GM18868 (cell line): ENCODE data around the gene ARHGAP6.
"Not testable (repeated sequence)": the region's sequence is repeated elsewhere in the genome, so short reads cannot be mapped to it uniquely, and the experiment has no call there.

Source experiments
- ATAC-seq: cut with Tn5 transposase; IDR thresholded peaks from one replicate; pipeline ENCODE4 v1.9.1; 2021; ENCODE audit warnings: mild to moderate bottlenecking, moderate library complexity; ENCODE audit not compliant: unreplicated experiment

Gene ARHGAP6

DNA sequence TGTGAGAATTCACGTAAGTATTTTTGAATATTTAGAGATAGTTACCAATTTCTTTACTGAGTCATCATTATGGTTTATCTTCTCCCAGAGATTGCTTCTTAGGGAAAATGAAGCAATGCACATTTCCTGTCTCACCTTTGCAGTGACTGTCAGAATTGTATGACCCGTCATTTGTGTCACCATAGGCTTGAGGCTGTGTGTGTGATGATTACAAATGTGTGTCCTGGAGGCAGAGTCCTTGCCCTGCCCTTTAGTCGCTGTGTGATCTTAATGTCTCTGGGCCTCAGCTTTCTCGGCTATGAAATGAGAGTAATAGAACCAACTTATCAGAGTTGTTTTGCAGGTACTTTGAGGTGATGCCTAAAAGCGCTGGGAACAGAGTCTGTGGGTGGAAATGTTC lies 540.7 kb downstream of the ARHGAP6 start:
- no peak for ATAC-seq

DNA sequence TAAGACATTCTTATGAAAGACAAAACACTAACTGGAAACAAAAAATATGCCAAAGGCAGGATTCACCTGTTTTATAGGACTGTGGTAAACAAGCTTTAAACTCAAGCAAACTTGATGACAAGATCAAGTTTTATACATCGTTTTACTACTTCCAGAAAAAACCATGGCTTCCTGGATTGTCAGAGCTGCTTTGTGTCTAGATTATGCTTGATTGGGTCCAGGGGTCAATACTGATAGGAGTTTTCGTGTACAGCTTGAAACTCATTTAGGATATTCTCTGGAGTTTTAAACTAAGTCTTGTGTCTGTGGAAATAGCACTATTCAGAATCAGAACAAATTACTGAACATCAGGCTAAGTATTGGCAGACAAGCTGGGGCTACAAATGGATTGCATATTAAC lies 541.6 kb downstream of the ARHGAP6 start:
- ATAC-seq, result no peak

DNA sequence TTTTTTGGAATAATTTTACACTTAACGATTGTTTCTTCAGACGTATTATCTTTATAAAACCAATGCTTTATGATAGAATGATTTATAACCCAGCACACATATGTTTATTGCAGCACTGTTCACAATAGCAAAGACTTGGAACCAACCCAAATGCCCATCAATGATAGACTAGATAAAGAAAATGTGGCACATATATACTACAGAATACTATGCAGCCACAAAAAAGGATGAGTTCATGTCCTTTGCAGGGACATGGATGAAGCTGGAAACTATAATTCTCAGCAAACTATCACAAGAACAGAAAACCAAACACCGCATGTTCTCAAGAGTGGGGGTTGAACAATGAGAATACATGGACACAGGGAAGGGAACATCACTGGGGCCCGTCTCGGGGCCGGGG lies 542.6 kb downstream of the ARHGAP6 start:
- ATAC-seq, result not testable (repeated sequence)

DNA sequence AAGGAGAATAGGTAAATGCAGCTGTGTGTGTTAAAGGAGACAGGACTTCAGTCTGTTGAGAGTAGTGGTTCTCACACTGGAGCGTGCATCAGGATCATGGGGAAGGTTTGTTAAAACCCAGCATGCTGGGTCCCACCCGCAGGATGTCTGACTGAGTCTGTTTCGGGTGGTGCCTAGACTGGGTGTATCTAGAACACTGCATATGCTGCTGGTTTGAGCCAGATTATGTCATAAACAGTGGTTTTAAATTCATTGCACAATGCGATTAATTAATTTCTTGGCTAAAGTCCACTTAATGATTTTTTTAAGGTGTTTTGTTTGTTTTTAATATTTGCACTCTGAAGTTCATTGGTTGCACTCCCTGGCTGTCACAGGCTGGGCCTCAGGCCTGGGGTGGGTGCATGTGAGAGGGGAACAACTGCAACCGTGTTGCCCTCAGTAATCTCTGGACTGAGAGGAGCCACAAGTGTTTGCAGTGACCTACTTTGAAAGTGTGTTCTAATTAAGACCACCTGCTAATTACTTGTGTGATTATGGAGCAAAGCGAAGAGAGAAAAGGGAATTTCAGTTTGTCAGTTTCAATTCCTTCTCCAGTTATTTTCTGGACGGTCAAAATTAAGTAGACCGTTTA lies 546.3 kb downstream of the ARHGAP6 start:
- no peak for ATAC-seq

DNA sequence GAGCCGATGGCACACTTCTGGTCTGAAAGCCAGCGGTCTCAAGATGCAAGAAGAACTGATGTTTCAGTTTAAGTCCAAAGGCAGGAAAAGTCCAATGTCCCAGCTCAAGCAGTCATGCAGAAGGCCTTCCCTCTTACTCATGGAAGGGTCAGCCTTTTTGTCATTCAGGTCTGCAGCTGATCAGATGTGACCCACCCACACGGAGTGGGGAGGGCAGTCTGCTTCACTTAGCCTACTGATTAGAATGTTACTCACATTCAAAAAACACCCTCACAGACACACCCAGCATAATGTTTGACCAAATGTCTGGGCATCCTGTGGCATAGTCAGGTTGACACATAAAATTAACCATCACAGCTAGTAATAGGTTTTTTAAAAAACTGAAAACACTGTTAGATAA lies 548.0 kb downstream of the ARHGAP6 start:
- ATAC-seq, result no peak

DNA sequence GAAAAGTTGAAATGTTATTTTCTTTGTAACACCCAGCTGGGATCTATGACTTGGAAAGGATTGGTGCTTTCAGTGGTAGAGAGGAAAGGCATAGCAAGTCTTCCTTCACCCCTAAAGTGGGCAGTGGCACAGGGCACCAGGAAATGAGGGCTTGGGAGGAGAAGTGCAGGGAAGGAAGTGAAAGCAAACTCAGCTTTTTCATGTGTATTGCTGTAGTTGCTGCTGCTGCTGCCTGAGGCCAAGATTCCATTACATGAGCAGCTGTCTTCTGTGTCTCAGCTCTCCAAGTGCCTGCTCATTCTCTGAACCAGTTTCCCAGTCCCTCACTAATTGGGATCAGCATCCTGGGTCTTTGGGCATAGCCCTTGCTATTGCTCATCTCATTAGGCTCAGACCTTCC lies 552.0 kb downstream of the ARHGAP6 start:
- ATAC-seq, result peak; percentile 23

DNA sequence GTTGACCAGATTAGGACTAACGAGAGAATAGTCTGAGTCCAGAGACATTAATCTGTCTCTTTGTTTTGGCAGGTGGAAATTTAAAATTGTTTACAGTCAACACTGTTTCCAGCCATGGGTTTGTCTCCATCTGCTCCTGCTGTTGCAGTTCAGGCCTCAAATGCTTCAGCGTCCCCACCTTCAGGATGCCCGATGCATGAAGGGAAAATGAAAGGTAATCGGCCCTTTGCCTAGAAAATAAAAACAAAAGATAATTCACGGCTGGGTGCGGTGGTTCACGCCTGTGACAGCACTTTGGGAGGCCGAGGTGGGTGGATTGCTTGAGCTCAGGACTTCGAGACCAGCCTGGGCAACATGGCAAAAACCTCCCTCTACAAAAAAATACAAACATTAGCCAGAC lies 553.8 kb downstream of the ARHGAP6 start:
- ATAC-seq, result no peak

DNA sequence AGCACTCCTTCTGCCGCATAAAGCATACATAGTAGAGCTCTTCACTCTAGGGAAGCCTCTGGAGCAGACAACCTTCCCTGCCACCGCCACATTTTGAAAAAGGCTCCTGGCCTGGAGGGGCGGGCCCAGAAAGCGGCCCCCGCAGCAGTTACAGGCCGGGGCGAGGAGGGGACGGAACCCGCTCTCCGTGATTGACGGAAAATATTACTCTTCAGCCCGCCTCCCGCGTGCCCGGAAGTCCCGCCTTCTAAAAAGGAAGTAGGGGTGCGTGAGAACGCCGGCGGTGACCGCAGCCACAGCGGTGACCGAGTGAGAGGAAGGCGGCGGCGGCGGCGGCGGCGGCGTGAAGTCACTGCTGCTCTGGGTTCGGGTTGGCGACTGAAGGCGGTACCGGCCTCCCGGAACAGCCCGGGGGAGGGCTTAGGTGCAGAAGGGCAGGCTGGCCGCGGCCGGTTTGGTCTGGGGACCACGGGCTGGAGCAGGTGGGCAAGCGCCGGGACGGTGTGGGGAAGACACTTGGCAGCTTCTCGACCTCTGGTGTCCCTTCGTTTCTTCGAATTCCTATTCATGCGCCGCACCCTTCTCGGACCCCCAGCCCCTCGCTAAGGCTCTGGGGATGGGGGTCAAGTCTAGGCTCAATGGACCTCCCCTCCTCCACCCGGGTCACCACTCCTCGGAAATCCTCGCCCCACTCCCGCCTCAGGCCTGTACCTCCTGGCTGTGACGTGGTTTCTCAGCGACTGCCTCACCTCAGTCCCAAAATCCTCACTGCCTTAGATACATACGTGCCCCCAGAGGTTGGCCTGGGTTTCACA lies 554.5 kb downstream of the ARHGAP6 start, which contains the start of gene HCCS:
HCCS (plus strand) TSS at position 296 of the 815 bp plus-strand sequence. CDS start 729 bp downstream, outside the sequence.
- ATAC-seq, result peak; percentile 90

DNA sequence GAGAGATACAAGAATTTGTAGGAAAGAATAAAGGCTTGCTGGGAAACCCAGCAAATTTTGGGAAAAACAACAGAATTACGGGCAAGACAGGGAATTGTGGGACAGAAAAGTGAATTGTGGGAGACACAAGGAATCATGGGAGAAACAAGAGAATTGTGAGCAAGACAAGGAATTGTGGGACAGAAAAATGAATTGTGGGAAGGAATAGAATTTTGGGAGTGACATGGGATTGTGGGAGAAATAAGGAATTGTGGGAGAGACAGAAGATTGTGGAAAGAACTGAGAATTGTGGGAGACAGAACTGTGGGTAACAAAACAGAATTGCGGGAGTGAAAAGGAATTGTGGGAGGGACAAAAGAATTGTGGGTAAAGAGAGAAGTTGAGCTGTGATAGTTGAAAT lies 555.8 kb downstream of the ARHGAP6 start:
- ATAC-seq, result no peak

DNA sequence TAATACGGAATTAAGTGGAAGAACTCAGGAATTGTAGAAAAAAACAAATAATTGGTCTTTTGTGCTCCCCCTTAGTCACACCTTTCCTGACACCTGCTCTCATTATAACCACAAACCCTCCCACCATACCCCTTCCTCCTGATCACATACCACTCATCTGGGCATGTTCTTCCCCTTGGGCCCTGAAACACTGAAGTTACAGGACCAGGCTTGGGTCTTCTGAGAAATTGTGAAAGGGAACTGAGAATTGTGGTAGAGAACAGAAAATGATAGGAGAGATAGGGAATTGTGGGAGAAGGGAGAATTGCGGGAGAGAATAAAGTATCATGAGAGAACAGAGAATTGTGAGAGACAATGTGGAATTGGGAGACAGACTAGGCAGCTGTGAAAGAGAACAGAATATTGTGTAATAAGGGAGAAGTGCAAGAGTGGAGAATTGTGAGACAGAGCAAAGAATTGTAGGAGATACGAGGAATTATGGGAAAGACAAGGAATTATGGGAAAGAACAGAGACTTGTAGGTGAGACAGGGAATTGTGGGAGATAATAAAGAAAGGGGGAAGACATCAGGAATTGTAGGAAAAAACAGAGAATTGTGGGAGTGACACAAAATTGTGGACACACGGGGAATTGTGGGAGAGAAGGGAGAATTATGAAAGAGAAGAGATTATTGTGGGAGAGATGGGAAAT lies 557.3 kb downstream of the ARHGAP6 start:
- no peak for ATAC-seq

DNA sequence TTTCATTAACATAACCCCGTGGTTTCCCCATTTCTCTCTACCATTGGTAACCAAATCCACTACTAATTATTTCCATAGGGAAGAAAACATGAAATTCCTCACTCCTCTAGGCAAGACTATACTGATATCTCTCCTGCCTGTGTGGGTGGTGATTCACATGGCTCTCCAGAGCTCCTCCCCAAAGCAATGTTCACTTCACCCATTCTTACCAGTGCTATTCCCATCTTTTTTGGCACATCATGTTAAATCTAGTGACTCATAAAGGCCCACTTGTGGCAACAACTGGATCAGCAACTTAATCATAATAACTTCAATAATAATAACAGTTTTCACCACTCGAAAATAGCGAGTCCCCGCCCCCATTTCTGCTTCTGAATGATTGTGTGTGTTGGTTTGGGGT lies 560.6 kb downstream of the ARHGAP6 start:
- ATAC-seq, result no peak

DNA sequence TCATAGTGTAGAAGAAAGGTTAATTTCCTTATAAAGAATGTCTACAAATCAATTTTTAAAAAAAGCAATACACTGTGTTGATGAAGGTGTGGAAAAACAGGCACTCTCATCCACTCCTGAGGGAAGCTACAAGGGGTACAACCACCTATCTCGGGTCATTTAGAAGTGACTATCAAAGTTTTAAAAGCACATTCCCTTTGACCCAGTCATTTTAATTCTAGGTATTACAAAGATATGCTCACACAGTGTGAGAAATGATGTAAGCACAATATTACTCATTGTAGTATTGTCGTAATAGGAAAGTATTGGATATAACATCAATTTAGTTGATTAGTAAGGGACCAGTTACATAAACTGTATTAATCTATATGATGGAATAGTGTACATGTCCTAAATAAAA lies 562.0 kb downstream of the ARHGAP6 start:
- no peak for ATAC-seq

DNA sequence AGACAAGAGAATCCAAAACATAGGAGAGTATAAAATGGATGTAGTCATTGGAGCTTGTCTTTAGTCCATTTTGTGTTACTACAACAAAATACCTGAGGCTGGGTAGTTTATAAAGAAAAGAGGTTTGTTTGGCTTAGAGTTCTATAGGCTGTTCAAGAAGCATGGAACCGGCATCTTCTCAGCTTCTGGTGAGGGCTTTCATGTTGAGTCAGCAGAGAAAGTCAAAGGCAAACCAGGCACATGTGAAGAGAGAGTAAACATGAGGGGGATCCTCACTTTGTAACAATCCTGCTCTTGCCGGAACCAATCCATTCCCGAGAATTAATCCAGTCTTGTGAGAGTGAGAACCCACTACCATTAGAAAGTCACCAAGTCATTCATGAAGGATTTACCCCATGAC lies 562.7 kb downstream of the ARHGAP6 start:
- ATAC-seq, result peak; percentile 82

DNA sequence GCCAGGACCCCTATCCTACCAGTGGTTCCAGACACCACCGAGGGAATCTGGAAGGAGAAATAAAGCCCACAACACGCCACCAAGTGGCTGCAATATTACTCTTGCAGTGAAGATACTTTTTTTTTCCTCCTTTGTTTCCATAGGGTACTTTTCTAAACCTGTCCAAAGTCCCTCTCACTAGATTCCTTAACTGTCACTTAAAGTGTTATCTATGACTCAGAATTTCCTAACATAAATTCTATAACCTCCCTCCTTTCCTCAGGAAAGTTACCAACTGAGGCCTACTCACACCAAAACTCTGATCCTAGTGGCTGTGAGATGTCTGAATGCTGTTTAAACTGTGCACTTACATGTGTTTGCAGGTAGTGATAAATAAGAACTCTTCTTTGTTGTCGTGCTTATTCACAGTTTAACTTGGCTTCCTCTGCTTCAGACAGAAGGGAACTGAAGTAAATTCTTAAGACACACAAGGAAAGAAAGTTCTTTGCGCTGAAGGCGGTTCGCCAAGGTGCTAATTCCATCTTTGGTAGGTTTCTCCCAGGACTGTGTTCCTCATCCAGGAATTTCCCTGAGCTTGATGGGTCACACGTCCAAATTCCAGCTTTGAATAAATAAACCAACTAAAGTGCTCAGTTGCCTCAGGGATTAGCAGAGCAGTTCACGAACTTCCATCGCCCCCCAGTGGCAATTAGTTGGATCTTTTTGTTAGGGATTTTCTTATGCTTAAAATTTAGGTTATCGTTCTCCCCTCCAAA lies 565.3 kb downstream of the ARHGAP6 start:
- ATAC-seq, result no peak

DNA sequence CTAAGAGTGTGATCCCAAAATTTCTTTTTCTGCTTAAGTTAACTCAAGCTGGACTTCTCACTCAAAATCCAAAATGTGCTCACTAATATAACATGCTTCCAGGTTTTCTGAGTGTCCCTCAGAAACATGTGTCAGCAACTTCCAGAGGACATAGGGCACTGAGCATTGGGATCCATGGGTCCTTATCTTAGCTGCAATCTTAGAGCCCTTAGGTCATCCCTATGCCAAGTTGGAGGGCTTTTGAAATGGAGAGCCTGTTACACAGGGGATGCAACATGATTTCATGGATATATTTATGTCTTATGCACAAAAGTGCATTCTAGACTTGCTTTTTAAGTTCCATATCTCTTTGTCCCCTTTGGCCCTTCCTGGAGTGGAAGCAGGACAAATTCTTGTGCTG lies 566.3 kb downstream of the ARHGAP6 start:
- no peak for ATAC-seq

DNA sequence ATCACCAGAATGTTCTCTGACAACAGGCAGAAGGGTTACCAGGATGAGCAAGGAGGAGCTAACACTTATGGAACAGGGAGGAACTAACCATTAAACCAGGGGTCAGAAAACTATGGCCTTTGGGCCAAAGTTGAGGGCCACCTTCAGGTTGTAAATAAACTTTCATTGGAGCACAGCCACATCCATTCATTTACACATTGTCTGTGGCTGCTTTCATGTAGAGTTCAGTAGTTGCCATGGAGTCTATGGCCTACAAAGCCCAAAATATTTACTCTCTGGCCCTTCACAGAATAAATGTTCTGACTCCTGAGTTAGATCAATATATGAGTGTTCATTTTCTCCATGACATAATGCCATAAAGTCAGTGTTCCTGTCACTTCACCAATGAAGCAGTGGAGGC lies 567.8 kb downstream of the ARHGAP6 start:
- ATAC-seq, result no peak

DNA sequence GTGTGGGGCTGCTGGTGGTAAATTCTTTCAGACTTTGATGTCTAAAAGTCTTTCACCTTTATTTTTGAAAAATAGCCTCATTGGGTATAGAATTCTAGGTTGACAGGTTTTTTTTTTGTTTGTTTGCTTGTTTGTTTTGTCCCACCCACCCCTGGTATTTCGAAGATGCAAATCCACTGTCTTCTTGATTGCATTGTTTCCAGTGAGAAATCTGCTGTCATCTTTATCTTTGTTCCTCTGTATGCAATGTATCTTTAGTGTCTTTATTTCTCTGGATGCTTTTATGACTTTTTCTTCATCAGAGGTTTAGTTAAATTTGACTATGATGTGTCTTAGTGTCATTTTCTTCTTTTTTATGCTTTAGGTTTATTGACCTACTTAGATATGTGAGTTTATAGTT lies 575.9 kb downstream of the ARHGAP6 start:
- ATAC-seq, result no peak
